HG02840 (cell line): ENCODE results near the gene LAMP1.
"Not testable (repeated sequence)": the region's sequence is repeated elsewhere in the genome, so short reads cannot be mapped to it uniquely, and the experiment has no call there.

Experiments used
- ATAC-seq: cut with Tn5 transposase; IDR thresholded peaks from one replicate; pipeline ENCODE4 v1.9.1; 2021; ENCODE audit warnings: mild to moderate bottlenecking, moderate library complexity, moderate number of reproducible peaks; ENCODE audit not compliant: unreplicated experiment, low FRiP score

Gene LAMP1

DNA sequence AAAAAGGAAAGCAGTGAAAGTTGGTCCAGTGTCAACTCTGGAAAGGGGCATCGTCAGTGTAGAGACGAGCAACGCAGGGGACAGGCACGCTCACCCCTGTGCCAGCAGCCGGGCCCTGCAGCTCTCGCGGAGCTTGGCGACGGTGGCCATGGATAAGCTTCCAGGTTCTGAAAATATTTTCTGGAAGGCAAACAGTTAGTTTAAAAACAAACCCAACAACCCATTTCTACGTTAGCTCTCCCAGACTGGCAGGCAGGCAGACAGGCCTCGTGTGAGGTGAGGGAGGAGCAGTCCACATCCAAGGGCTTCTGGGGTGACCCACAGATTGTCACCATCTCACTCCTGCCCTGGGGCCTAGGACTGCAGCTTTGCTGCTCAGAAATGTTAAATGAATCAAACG lies 27.4 kb downstream of the LAMP1 start:
- no peak for ATAC-seq

DNA sequence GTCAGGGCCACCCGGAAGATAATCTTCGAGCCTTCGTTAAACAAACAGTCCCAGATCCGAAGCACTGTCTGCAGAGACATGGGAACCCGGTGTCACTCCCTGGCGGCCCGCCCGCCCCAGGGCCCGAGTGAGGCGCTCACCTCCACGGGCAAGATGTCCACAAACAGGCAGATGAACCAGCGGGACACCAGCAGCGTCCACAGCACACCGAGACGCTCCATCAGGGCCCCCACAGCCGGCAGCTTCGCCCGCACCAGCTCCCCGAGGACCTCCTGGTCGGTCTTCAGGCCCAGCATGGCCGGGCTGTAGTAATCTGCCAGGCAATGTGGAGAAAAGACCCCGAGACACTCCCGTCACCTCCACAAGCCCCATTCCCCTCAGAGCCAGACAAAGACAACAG lies 28.7 kb downstream of the LAMP1 start:
- ATAC-seq: no peak

DNA sequence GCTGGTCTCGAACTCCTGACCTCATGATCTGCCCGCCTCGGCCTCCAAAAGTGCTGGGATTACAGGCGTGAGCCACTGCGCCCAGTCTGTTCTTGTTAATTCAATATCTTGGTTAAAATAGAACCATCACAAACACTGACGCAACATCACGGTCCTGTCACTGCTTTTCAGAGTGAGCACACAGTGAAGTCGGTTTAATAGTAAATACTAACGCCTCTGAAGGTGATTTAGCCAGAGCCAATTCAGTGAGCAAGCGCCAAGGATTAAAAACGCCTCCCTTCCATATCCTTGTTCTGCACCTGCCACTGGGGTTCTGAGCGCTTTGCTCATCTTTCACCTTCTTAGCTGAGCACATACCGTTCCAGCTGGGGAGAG lies 30.3 kb downstream of the LAMP1 start:
- no peak for ATAC-seq

DNA sequence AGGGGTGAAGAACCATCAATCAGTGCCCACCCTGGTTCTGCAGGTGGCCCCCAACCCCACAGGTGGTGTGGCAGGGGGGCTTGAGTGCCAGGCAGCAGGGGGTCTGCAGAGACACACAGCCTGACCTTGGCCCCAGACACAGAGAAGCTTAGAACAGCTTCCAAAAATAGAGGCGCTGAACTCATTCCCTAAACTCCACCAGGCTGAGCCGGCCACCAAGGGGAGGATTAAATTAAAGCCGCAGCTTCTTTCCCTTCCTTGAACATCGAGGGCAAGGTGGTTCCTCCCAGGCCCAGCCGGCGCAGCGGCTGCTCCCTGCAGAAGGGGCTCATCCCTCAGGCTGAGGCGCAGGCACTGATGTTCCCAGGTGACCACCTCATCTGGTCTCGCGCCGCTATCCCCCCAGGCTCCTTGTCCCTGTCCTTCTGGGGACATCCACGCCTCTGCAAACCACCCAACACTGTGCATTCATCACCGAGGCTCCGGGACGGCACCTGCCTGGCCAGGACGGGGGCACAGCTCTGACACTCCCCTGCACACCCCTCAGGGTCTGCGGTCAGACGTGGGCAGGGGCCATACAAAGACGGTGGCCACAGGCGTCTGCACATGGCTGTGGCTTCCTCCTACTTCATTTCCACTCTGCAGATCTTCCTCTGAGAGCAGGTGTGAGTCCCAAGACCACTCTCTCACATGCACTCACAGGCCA lies 30.9 kb downstream of the LAMP1 start:
- ATAC-seq: no peak

DNA sequence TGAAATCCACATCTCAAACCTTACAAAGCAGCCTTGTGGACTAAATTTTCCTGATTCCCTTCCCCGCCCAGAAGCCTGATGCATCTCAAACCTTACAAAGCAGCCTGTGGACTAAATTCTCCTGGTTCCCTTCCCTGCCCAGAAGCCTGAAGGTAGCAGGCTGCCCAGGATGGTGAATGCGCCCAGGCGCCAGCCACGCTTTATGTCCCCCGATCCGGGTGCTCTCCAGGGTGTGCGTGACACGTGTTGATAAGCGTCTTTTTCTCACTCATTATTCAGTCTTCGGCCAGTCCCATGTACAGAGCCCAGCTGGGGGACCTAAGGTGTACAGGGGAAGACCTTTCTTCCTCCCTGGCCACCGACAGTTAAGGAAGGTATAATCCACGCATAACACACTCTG lies 31.8 kb downstream of the LAMP1 start:
- no peak for ATAC-seq

DNA sequence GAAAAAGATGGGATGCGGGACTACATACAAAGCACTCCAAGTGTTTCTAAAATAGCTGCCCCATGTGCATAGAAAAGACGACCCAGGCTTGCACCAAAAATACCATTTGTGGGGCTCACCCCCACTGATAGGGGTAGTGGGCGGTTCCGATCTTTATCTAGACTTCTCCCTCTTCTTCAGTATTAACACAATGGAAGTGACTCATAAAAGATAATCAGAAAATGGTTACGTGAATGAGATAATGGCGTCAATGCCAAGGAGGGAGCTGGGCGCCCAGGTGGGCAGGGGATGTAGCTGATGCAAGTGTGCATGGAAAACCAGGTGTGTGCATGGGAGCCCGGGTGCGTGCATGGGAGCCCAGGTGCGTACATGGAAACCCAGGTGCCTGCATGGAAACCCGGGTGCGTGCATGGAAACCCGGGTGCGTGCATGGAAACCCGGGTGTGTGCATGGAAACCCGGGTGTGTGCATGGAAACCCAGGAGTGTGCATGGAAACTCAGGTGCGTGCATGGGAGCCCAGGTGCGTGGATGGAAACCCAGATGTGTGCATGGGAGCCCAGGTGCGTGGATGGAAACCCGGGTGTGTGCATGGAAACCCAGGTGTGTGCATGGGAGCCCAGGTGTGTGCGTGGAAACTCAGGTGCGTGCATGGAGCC lies 32.7 kb downstream of the LAMP1 start:
- no peak for ATAC-seq

DNA sequence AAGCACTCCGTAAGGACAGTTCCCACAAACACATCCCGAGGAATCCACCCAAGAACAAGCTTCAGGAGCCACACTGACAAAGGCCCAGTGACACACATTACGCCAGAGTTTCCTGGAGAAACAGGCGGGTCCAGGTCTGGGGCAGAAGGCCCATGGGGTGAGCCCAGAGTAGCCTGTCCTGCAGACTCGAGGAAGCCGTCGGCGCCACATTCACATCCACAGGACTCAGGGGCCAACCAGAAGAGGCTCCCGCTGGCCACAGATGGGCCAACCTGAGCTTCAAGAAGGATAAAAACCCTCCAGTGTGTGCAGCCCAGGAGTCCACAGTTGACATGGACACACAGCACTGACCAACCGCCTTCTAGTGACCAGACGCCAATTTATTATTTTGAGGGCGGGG lies 35.6 kb downstream of the LAMP1 start:
- ATAC-seq: no peak

DNA sequence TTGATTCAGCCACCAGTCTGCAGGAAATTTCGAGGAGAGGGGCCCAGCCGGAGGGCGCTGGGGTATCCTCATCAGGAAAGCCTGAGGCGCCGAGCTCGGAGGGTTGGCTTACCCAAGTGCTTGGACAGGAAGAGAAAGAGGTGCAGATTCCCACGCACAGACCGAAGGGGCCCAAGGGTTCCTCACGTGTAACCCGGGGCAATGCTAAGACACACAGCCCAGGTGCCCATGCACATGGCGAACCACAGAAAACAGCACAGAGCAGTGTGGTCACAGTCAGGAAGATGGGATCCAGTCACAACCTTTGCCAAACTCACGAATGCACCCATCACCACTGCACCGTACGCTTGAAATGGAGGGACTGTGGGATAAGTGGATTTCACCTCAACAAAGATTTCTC lies 36.0 kb downstream of the LAMP1 start:
- ATAC-seq: no peak

DNA sequence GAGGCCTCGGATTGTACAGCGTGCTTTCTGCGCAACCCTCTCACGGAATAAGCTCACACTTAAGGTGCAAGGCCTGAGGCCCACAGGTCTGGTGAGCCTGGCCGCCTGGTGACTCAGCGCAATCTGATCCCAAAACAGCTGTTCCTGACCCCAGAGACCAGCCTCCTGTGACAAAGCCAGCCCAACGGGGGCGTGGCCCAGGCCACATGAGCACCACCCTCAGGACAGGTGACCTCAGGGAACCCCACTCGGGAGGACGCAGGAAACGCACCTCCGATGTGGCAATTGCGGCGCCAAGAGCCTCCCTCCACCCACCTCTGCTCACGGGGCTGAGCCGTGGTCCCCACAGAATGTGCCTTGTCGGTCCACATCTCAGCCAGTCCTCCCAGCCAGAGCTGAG lies 40.5 kb downstream of the LAMP1 start:
- no peak for ATAC-seq

DNA sequence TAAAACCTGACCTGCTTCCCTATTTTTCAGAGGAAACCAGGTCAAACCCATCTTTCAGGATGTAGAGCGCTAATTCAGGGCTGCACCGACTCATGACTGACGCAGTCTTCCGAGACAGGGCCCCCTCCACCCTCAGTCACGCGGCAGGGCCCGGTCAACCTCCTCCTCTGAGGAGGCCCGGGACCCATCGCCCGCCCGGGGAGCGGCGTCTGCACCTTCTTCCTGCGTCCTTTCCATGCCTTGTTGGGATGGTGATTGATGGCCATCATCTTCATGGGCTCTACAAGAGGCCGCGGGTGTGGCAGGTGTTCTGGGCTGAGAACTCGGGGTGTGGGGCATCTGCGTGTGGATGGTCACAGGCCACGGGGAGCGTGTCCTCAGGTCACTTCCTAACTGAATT lies 40.9 kb downstream of the LAMP1 start:
- ATAC-seq: no peak

DNA sequence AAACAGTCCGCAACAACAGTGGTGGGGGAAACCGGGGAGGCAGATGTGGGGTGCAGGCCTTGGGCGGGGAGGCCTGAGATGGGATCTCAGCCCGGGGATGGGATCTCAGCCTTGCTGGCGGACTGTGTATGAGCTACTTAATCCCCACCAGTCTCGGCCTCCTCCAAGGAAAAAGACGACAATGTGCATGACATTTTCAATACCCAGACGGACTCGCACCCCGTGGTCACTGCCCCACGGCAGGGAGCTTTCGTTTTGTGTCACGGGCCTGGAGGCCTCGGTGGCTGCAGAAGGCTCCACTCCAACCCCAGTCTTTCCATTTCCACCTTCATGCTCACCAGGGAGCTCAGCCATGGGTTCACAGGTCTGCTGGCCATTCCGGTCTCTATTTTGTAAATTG lies 41.4 kb downstream of the LAMP1 start:
- ATAC-seq: no peak

DNA sequence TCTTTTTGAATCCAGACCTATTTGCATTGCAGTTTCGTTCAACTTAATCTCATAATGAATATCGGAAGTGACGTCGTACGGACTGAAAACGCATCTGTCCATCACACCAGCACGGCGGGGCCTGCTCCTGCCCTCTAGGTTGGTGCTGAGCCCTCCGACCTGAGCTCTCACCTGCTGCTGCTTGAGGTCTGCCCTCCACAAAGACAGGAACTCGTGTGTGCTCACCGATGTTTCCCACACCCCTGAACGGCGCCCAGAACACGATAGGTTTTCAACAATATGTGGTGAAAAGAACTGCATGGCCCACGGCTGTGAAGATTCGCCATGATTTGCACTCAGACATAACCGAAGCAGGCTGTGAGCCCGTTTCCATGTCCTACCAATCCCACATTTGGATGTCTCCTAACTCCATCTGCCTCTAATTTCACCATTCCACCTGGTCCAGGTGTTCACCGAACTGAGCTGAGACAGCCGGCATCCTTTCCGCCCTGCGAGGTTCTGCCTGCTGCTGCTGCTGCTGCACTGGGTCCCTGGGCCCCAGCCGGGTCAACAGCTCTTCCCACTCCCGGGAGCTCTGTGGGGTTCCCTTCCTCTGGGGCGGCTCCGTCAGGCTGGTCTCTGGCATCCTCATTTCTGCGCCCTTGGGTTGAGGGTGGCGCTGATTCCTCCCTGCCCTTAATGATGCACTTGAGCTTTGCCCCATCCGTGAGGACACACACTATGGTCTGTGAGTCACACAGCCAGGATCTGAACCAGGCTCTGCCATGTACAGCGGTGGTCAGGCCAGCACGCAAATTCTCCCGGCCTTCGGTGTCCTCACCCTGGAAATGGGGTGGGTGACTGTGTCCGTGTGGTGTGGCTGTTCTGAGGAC lies 46.0 kb downstream of the LAMP1 start:
- no peak for ATAC-seq

DNA sequence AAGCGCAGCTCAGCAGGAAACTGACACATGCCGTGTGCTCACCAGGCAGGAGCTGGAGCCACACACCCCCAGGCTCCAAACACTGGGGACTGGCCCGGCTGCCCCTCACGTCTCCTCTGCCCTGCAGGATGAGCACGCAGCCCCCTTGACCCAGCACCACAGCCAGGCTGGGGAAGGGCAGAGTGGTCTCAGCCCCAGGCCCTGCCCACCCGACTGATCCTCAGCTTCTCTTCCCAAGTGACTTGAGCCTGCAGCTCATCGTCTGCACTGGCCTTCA lies 46.6 kb downstream of the LAMP1 start:
- ATAC-seq: no peak

DNA sequence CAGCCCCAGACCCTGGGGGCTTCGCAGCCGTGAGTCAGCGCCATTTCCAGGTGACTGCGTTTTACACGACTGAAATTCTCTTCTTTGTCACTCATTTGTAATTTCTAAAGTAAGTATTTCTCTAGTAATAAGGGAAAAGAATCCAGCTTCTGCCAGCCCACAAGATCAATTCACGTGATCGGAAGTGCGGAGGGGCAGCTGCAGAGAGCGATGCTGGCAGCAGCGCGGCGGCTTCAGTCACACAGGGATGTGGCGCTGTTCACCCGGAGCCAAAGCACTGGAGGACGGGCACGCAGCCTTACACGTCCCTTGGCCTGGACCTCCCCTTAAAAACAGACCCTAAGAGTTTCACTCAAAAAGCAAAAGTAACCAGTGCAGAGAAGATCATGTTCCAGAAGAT lies 48.4 kb downstream of the LAMP1 start:
- ATAC-seq: no peak

DNA sequence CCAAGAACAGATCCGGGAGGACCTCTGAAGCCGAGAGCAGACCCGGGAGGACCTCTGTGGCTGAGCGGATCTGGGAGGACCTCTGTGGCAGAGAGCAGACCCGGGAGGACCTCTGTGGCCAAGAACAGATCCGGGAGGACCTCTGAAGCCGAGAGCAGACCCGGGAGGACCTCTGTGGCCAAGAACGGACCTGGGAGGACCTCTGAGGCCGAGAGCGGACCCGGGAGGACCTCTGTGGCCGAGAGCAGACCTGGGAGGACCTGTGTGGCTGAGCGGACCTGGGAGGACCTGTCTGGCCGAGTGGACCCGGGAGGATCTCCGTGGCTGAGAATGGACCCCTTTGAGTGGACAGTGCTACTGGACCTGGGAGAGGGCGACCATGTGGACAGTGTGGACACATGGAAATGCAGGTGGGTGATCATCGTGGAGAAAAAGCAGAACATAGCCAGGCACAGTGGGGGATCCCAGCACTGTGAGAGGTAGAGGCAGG lies 50.7 kb downstream of the LAMP1 start:
- not testable (repeated sequence) for ATAC-seq

DNA sequence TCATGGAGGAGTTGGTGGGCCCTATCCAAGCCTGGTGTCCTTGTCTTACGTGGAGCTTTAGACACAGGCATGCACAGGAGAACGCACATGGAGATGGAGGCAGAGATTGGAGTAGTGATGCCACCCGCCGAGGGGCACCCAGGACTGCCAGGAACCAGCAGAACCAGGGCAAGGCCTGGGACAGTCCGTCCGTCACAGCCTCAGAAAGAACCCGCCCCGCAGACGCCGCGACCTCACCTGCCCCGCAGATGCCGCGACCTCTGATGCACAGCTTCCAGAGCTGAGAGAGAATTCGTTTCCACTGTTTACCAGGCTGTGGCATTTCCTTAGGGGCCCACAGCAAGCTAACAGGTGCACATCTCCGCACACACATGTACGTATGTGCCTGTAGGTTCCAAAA lies 51.6 kb downstream of the LAMP1 start:
- no peak for ATAC-seq

DNA sequence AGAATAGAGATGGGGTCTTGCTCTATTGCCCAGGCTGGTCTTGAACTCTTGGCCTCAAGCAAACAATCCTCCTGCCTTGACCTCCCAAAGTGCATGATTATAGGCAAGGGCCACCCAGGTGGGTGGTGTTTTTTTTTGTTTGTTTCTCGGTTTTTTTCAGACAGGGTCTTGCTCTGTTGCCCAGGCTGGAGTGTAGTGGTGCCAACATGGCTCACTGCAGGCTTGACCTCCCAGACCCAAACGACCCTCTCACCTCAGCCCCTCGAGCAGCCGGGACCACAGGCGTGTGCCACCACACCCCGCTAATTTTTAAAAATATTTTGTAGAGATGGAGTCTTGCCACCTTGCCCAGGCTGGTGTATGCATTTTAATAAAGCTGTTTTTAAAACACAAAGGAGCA lies 52.0 kb downstream of the LAMP1 start:
- no peak for ATAC-seq

DNA sequence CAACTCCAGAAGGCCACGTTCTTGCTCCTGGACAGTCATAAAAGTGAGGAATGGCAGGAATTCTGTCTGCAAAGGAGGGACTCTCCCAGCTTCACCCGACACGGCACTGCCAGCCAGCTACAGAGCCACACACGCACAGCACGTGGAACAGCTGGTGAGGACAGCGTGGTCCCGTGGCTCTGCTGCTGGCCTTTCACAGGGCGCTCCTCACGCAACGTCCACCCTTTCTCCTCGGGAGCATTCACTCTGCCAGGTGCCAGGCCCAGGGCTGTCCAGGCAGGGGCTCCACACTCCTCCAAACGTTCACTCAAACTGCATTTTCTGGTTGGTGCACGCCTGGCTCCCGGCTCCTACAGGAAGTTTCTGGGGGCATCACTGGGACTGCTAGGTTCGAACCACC lies 52.5 kb downstream of the LAMP1 start:
- ATAC-seq: no peak

DNA sequence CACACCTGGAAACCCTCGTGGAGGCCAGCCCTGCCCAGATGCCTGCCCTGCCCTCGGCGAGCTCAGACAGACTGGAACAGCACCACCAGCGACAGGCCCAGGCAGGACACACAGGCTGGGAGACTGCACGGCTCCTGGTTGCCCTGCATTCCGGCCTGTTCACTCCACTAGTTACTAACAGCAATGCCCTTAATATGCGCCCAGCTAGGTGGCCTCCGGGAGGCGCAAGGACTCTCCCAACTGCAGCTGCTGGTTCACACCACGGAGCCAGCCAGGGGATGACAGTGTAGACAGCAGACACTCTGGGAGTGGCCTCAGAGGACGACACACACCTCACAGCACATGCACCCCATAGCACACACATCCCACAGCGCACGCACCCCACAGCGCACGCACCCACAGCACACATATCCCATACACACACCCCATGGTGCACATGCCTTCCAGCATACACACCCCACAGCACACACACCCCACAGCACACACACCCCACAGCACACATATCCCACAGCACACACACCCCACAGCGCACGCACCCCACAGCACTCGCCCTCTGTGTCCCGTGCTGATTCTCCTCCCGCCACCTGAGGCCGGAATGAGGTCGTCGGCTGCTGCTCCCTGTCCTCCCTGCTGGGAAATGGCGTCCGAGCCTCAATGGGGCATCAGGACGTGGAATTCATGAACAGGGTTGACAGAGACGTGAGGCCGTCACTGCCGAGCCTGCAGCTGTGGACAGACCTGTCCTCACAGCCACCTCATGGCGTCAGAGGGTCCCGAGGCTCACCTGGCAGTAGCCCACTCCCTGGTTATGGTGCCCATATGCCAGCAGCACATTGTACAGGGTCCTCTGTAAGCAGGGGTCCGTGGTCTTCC lies 53.3 kb downstream of the LAMP1 start:
- ATAC-seq: no peak

DNA sequence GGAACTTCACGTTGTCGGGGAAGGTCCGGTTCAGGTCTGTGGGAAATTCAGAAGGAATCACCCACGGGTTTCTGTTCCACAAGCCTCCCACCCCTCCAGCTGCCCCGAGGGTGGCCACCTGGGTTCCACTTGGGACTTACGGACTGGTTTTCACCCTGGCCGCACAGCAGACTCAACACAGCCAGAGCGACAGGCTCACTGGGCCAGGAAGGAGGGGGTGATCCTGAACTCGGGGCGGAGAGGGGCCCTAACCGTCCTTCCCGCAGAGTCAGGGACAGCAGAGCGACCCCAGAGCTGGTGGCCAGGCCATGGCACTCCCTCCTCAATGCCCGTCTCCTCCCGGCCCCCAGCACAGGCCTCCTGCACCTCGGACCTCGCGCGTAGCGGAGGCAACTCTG lies 53.9 kb downstream of the LAMP1 start:
- no peak for ATAC-seq

DNA sequence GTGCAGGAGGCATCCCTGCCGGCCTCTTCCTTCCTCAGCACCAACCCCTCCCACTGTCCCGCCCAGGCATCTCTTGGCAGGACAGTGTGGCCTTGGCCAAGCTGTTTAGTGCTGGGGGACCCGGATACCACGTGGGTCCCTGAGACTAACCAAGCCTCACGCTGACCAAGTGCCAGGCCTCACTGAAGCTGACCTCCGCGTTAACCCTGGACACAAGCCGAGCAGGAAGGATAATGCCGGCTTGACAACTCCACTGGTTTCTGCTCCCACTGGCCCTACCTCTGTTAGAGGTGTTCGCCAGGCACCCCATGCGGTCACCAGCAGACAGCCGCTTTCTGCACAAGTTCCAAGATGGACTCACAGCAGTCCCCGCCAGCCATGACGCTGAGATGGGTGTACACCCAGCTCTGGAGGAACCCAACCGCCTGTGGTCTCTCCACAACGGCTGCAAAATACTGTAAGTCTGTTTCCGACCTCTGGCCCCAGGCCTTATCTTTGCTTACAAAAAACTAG lies 54.5 kb downstream of the LAMP1 start:
- no peak for ATAC-seq
